ENCODE data around the gene MOB2. TPM values are rescaled to one million over a fixed set of nuclear protein-coding genes. Genes with fewer than 3 reads are reported as not detected.

MOB2 gene
- total RNA-seq, 2 experiments from 2014 or later = 13.2 to 14.0 TPM

DNA sequence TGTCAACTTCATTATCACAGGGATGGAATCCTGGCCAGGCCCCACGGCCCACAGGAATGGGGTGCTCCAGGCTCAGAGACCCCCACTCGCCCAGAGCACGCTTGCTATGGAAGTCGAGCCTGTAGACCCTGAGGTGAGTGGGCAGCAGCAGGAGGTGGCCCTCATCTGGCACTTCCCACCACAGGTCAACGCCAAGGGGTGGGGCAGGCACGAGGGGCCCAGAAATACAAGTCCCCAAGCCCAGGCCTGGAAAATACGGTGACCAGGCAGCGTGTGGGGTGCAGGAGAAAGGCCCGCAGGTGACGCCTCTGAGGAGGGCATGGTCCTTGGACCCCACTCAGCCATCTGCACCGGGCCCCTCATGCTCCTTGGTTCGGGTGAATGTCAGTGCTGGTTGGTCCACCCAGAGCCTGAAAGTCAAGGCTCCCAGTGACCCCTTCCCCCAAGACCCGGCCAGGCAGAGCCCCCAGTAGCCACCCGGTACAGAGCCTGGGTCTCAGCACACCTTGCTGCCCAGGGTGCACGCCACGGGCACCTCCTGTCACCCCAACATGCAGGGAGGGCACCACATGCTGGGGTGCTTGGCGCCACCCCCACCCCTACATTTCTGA lies 2.4 kb downstream of the MOB2 start:
- TF ChIP-seq, protein P1, sequence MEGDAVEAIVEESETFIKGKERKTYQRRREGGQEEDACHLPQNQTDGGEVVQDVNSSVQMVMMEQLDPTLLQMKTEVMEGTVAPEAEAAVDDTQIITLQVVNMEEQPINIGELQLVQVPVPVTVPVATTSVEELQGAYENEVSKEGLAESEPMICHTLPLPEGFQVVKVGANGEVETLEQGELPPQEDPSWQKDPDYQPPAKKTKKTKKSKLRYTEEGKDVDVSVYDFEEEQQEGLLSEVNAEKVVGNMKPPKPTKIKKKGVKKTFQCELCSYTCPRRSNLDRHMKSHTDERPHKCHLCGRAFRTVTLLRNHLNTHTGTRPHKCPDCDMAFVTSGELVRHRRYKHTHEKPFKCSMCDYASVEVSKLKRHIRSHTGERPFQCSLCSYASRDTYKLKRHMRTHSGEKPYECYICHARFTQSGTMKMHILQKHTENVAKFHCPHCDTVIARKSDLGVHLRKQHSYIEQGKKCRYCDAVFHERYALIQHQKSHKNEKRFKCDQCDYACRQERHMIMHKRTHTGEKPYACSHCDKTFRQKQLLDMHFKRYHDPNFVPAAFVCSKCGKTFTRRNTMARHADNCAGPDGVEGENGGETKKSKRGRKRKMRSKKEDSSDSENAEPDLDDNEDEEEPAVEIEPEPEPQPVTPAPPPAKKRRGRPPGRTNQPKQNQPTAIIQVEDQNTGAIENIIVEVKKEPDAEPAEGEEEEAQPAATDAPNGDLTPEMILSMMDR (IDR thresholded peaks at IDR 0.05) = no peak
- ATAC-seq = no peak
- Mint-ChIP-seq H3K4me3 (no peak overlapping the region), H3K9me3 (no peaks in the 10 kb centered on the region), H3K36me3 (ENCODE audit: low read depth) (no peaks in the 10 kb centered on the region), H3K27ac (no peak overlapping the region), H3K4me1 (ENCODE audit: low read depth) (peaks cover 29% of the 10 kb centered on the region), H3K27me3 (no peaks in the 10 kb centered on the region)
- CTCF ChIA-PET = interaction anchor here (1.6 kb wide), 1 partner anchor 31 kb away, joined by 4 read pairs; no protein-coding TSS in a partner anchor
- intact Hi-C loops (cut with micrococcal nuclease) = no loop called here
- POLR2A ChIA-PET = no interaction called here
- no peak for DNase-seq

GRCh38 chr11:1483445-1483961 lies 3.1 kb downstream of the MOB2 start:
- H3K4me1 Mint-ChIP-seq (ENCODE audit: low read depth) = peaks cover 23% of the 10 kb centered on the region
- no peaks in the 10 kb centered on the region for H3K9me3 Mint-ChIP-seq
- ATAC-seq (no peak), DNase-seq (no peak)
- intact Hi-C loops (cut with micrococcal nuclease) = no loop called here
- POLR2A ChIA-PET = no interaction called here
- H3K36me3 Mint-ChIP-seq (ENCODE audit: low read depth) = no peaks in the 10 kb centered on the region
- H3K4me3 Mint-ChIP-seq = no peak overlapping the region
- TF ChIP-seq, protein P1 (IDR thresholded peaks at IDR 0.05) = no peak
- H3K27me3 Mint-ChIP-seq = no peaks in the 10 kb centered on the region
- CTCF ChIA-PET = no interaction called here
- H3K27ac Mint-ChIP-seq = no peak overlapping the region

- intact Hi-C loops (cut with micrococcal nuclease) = no loop called here
- H3K4me3 Mint-ChIP-seq = no peak overlapping the region
- TF ChIP-seq, protein P1 (IDR thresholded peaks at IDR 0.05) = no peak
- peaks cover 18% of the 10 kb centered on the region for H3K4me1 Mint-ChIP-seq (ENCODE audit: low read depth)
- no peaks in the 10 kb centered on the region for H3K36me3 Mint-ChIP-seq (ENCODE audit: low read depth)
- no peaks in the 10 kb centered on the region for H3K9me3 Mint-ChIP-seq
- no peak overlapping the region for H3K27ac Mint-ChIP-seq
- ATAC-seq (no peak), DNase-seq (peak; percentile 20)
- no peaks in the 10 kb centered on the region for H3K27me3 Mint-ChIP-seq
- CTCF ChIA-PET = interaction anchor here (1.1 kb wide), 1 partner anchor 32 kb away, joined by 3 read pairs; no protein-coding TSS in a partner anchor
- POLR2A ChIA-PET = no interaction called here
These were observed 3.8 kb downstream of the MOB2 start for GRCh38 chr11:1482581-1483444.

DNA sequence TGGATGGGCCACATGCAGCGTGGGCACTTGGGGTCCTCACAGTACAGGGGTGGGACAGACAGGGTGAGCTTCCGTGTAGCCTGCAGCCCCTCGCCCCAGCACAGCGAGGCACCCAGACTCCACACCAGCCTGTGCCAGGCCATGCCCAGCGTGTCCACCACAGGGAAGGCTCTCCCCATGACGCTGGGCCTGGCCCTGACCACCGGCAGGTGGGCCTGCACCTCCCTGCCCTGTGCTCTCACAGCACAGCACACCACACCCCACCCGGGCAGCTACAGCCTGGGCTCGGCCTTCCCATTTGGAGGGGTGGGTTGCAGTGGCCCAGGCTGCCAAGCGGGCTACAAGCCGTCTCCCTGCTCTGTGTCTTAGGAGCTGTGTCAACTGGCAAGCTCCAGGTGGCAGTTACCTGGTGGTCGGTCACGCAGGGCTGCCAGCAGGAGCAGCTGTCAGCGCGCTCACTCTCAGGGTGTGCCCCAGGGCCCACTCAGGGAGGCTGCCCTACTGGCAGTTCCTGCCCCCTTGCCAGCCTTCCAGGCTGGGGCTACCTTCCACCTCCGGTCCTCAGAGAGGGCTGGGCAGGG lies 4.6 kb downstream of the MOB2 start:
- intact Hi-C loops (cut with micrococcal nuclease) = no loop called here
- H3K4me3 Mint-ChIP-seq = no peak overlapping the region
- ATAC-seq (no peak), DNase-seq (no peak)
- no peaks in the 10 kb centered on the region for H3K36me3 Mint-ChIP-seq (ENCODE audit: low read depth)
- H3K27me3 Mint-ChIP-seq = no peaks in the 10 kb centered on the region
- H3K9me3 Mint-ChIP-seq = no peaks in the 10 kb centered on the region
- TF ChIP-seq, protein P1 (IDR thresholded peaks at IDR 0.05) = no peak
- POLR2A ChIA-PET = no interaction called here
- no peak overlapping the region for H3K27ac Mint-ChIP-seq
- CTCF ChIA-PET = interaction anchor here (1.1 kb wide), 1 partner anchor 33 kb away, joined by 3 read pairs; no protein-coding TSS in a partner anchor
- H3K4me1 Mint-ChIP-seq (ENCODE audit: low read depth) = peaks cover 13% of the 10 kb centered on the region

DNA sequence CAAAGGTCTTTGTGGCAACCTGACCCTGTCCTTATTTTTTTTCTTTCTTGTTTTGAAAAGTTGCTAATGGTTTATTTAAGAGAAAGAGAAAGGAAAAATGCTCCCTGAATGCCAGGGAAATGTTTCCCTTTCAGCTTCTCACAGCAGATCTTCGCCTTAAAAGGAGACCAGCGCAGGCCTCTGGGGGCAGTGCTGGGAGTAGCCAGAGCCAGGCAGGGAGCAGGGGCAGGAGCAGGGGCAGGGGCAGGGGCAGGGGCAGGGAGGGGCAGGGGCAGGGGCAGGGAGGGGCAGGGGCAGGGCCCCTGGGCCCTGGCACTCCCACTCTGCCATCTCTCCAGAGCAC lies 5.1 kb downstream of the MOB2 start:
- no peak overlapping the region for H3K27ac Mint-ChIP-seq
- H3K27me3 Mint-ChIP-seq = no peaks in the 10 kb centered on the region
- no peak overlapping the region for H3K4me3 Mint-ChIP-seq
- ATAC-seq (no peak), DNase-seq (no peak)
- no peaks in the 10 kb centered on the region for H3K36me3 Mint-ChIP-seq (ENCODE audit: low read depth)
- H3K4me1 Mint-ChIP-seq (ENCODE audit: low read depth) = peaks cover 13% of the 10 kb centered on the region
- TF ChIP-seq, protein P1 (IDR thresholded peaks at IDR 0.05) = no peak
- H3K9me3 Mint-ChIP-seq = no peaks in the 10 kb centered on the region
- intact Hi-C loops (cut with micrococcal nuclease) = no loop called here
- CTCF ChIA-PET = no interaction called here
- POLR2A ChIA-PET = no interaction called here
